HuH-7 (cell line): ENCODE results near the gene PPP1R3G.

Experiments used
- DNase-seq: peaks from one replicate; pipeline ENCODE4 v3.0.0; 2011; ENCODE audit warnings: low spot score

The PPP1R3G gene

GRCh38 chr6:5072440-5072839 is 12.7 kb upstream of the PPP1R3G start:
- DNase-seq, result no peak

GRCh38 chr6:5073992-5074391 is 11.1 kb upstream of the PPP1R3G start:
- no peak for DNase-seq

GRCh38 chr6:5076931-5077330 is 8.2 kb upstream of the PPP1R3G start:
- DNase-seq, result no peak

GRCh38 chr6:5078121-5078669 is 6.9 kb upstream of the PPP1R3G start:
- peak; percentile 48 for DNase-seq

- no peak for DNase-seq
Observed at GRCh38 chr6:5079692-5080091, 5.4 kb upstream of the PPP1R3G start.

- no peak for DNase-seq
Observed at GRCh38 chr6:5080574-5080973, 4.6 kb upstream of the PPP1R3G start.

GRCh38 chr6:5081182-5081581 is 4.0 kb upstream of the PPP1R3G start:
- DNase-seq, result no peak

- no peak for DNase-seq
Observed at GRCh38 chr6:5081955-5082354, 3.2 kb upstream of the PPP1R3G start.

GRCh38 chr6:5082487-5083306 is 2.4 kb upstream of the PPP1R3G start:
- no peak for DNase-seq

- DNase-seq, result no peak
Observed at GRCh38 chr6:5083307-5083583, 1.9 kb upstream of the PPP1R3G start.

GRCh38 chr6:5083813-5084359 is 1.3 kb upstream of the PPP1R3G start:
- no peak for DNase-seq

GRCh38 chr6:5084360-5084780 is 771 bp upstream of the PPP1R3G start:
- peak; percentile 32 for DNase-seq

- DNase-seq, result peak; percentile 37
Observed at GRCh38 chr6:5085648-5086293, 630 bp downstream of the PPP1R3G start.

GRCh38 chr6:5086294-5086890 is 1.3 kb downstream of the PPP1R3G start:
- no peak for DNase-seq

GRCh38 chr6:5087389-5087788 is 2.2 kb downstream of the PPP1R3G start:
- no peak for DNase-seq

- no peak for DNase-seq
Observed at GRCh38 chr6:5088780-5089179, 3.6 kb downstream of the PPP1R3G start.

GRCh38 chr6:5089481-5090438 is 4.6 kb downstream of the PPP1R3G start:
- DNase-seq, result no peak

- no peak for DNase-seq
Observed at GRCh38 chr6:5090603-5091002, 5.5 kb downstream of the PPP1R3G start.

GRCh38 chr6:5091210-5092069 is 6.3 kb downstream of the PPP1R3G start:
- no peak for DNase-seq

- no peak for DNase-seq
Observed at GRCh38 chr6:5093231-5094015, 8.3 kb downstream of the PPP1R3G start.
